PC-9 (cell line): Measurements from ENCODE around the gene KRT38.

Experiments
- EZH2 ChIP-seq: fragments of 200-600 bp; sonication (generic); IDR thresholded peaks from 2 replicates; pipeline ENCODE4 v1.8.0; 2017; ENCODE audit warnings: antibody characterized with exemption, low read depth
- TF ChIP-seq, protein P1 (sequence below): fragments of 200-600 bp; sonication (generic); conservative IDR thresholded peaks from 2 replicates; pipeline ENCODE4 v1.6.1; 2017; ENCODE audit warnings: mixed run types, antibody characterized with exemption, mild to moderate bottlenecking, moderate library complexity

DNA sequence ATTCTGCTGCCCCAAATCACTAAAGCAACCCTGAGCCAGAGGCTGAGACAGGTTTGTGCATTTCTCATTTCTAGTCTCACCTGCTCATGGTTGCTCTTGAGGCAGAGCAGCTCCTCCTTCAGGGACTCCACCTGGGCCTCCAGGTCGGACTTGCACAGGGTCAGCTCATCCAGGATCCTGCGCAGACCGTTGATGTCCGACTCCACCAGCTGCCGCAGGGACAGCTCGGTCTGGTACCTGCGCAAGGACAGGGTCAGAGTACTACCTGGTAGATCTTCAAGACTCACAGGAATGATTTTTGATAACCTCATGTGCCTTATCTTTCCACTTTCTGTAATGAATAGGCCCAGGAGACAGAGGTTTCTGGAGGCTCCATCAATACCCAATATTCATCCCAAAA, 44.4 kb downstream of the KRT38 start:
- TF ChIP-seq EZH2: no peak
- TF ChIP-seq, protein P1, sequence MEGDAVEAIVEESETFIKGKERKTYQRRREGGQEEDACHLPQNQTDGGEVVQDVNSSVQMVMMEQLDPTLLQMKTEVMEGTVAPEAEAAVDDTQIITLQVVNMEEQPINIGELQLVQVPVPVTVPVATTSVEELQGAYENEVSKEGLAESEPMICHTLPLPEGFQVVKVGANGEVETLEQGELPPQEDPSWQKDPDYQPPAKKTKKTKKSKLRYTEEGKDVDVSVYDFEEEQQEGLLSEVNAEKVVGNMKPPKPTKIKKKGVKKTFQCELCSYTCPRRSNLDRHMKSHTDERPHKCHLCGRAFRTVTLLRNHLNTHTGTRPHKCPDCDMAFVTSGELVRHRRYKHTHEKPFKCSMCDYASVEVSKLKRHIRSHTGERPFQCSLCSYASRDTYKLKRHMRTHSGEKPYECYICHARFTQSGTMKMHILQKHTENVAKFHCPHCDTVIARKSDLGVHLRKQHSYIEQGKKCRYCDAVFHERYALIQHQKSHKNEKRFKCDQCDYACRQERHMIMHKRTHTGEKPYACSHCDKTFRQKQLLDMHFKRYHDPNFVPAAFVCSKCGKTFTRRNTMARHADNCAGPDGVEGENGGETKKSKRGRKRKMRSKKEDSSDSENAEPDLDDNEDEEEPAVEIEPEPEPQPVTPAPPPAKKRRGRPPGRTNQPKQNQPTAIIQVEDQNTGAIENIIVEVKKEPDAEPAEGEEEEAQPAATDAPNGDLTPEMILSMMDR: no peak
